ENCODE measurements around the gene BTNL9. TPM values are rescaled to one million over a fixed set of nuclear protein-coding genes. Genes with fewer than 3 reads are reported as not detected.

The BTNL9 gene
- polyA plus RNA-seq, 3 donors, result not detected

- H3K4me1 ChIP-seq (ENCODE audit: control insufficient read depth in 1 of 2, insufficient read depth in 2 of 2, low read length in 2 of 2), result no peaks in the 10 kb centered on the region
- no peak overlapping the region for H3K4me2 ChIP-seq (replicated peaks; ENCODE audit: extremely low read depth, low read length, poor library complexity, severe bottlenecking)
- intact Hi-C loops (cut with micrococcal nuclease), result no loop called here
- peaks cover 5 to 40% of the 10 kb centered on the region in 2 donors for H3K27me3 ChIP-seq (ENCODE audit: control insufficient read depth in 2 of 2, insufficient read depth in 2 of 2, low read length in 2 of 2)
- no peaks in the 10 kb centered on the region for H4K20me1 ChIP-seq (ENCODE audit: insufficient read depth, low read length)
- H3K36me3 Mint-ChIP-seq, result peaks cover 0 to 1% of the 10 kb centered on the region in 2 donors
- H3K27ac Mint-ChIP-seq, result no peak overlapping the region
- no peaks in the 10 kb centered on the region for H3K4me1 Mint-ChIP-seq
- H3K4me3 ChIP-seq (replicated peaks in 1 of 3; ENCODE audit: low read depth in 2 of 3, low read length in 3 of 3), result no peak overlapping the region
- H3K27me3 Mint-ChIP-seq (ENCODE audit: low read depth in 3 of 3), result peaks cover 45 to 70% (median 49%) of the 10 kb centered on the region in 3 donors
- H2AFZ ChIP-seq (ENCODE audit: insufficient read depth, low read depth, low read length, poor library complexity, severe bottlenecking), result no peak overlapping the region
- 83% methylated on average over 5 of the region's 5 CpGs for WGBS (ENCODE audit: insufficient coverage)
- no peak overlapping the region for H3K4me3 Mint-ChIP-seq
- TF ChIP-seq CTCF (IDR thresholded peaks at IDR 0.05), result no peak
- H3K36me3 ChIP-seq (replicated peaks in 1 of 2; ENCODE audit: control insufficient read depth in 1 of 2, insufficient read depth in 2 of 2, low read length in 2 of 2), result no peaks in the 10 kb centered on the region
- H3K9ac ChIP-seq (ENCODE audit: insufficient read depth, low read length, poor library complexity, severe bottlenecking), result no peak overlapping the region
- DNase-seq, result no peak
- H3K79me2 ChIP-seq (ENCODE audit: insufficient read depth, low read length), result no peaks in the 10 kb centered on the region
- peaks cover 0 to 16% (median 10%) of the 10 kb centered on the region in 7 donors for H3K9me3 Mint-ChIP-seq
- H3K27ac ChIP-seq (ENCODE audit: low read depth in 1 of 2, low read length in 2 of 2), result no peak overlapping the region
- peaks cover 8 to 18% of the 10 kb centered on the region in 2 donors for H3K9me3 ChIP-seq (replicated peaks in 1 of 2; ENCODE audit: control insufficient read depth in 1 of 2, insufficient read depth in 1 of 2, low read length in 2 of 2)
Observed at GRCh38 chr5:181111010-181111409, 70.9 kb downstream of the BTNL9 start.

Small RNAs within 50 kb of the gene (small RNA-seq; reads per million reads assigned to genes)
- not detected for gene MIR8089 (ENCODE audit: insufficient read length, low read depth)
- not detected for gene RNU6-1036P (ENCODE audit: insufficient read length, low read depth)

Other genes with a start within 250 kb of the BTNL9 start
- 100 to 1,000 TPM; 231 to 523 (median 385) TPM for gene MGAT1, start 237.5 kb upstream of the BTNL9 start, polyA plus RNA-seq
- gene ZFP62, start 179.0 kb upstream of the BTNL9 start, polyA plus RNA-seq, result 1 to 10 TPM; 4.1 to 7.1 (median 6.5) TPM
- under 1 TPM; 0.13 to 0.50 (median 0.13) TPM for gene BTNL8, start 141.1 kb upstream of the BTNL9 start, polyA plus RNA-seq
- under 1 TPM in 2 of 3 donors, not detected in 1; 0.08 to 0.20 TPM for gene BTNL3, start 51.4 kb upstream of the BTNL9 start, polyA plus RNA-seq
- not detected for gene OR2V1, start 90.9 kb downstream of the BTNL9 start, polyA plus RNA-seq
- not detected for gene OR2V2, start 107.3 kb downstream of the BTNL9 start, polyA plus RNA-seq
- 10 to 100 TPM in 2 of 3 donors, 1 to 10 TPM in 1; 9.5 to 12.8 (median 10.3) TPM for gene TRIM7, start 164.9 kb downstream of the BTNL9 start, polyA plus RNA-seq
- 10 to 100 TPM in 1 of 3 donors, under 1 TPM in 2; 0.12 to 26.4 (median 0.24) TPM for gene TRIM41, start 183.0 kb downstream of the BTNL9 start, polyA plus RNA-seq
- 1,000 to 10,000 TPM; 1,150 to 2,356 (median 1,195) TPM for gene RACK1, start 203.6 kb downstream of the BTNL9 start, polyA plus RNA-seq
- 10 to 100 TPM in 1 of 3 donors, 1 to 10 TPM in 2; 5.7 to 26.0 (median 8.5) TPM for gene TRIM52, start 220.9 kb downstream of the BTNL9 start, polyA plus RNA-seq

All from CD14-positive monocyte (primary cell).